HCT116 (cell line): ENCODE measurements around the gene MED1. TPM values are rescaled to one million over a fixed set of nuclear protein-coding genes. Genes with fewer than 3 reads are reported as not detected.

ENCODE experiments used
- ATAC-seq: fragments of 200-7000 bp; cut with Tn5 transposase; 2 replicates; pipeline ENCODE4 v1.9.1; 2020; ENCODE audit warnings: mild to moderate bottlenecking, moderate library complexity
- BruUV-seq: library from RNA; stranded (reverse); fragments of 400-500 nt; replicated peaks from 2 replicates; lab custom pipeline; 2021; lab: Mats Ljungman, UMichigan
- CTCF ChIA-PET: fragments of 300-600 bp; sonication (Branson Sonifier 250); formaldehyde crosslinking; loops from one replicate; lab custom pipeline; 2021; ENCODE audit warnings: antibody characterized with exemption; lab: Charles Lee
- POLR2A ChIA-PET: fragments of 300-600, 350-600 bp; sonication (Branson Sonifier 250); formaldehyde crosslinking; loops from one replicate; lab custom pipeline; 2021; ENCODE audit warnings: antibody characterized with exemption; lab: Charles Lee
- RAD21 ChIA-PET, 2 experiments: fragments of 300-600 bp; sonication (Branson Sonifier 250); formaldehyde crosslinking; loops; one replicate each; lab custom pipeline; 2023; ENCODE audit warnings: low total read pairs in 2 of 2; ENCODE audit not compliant: uncharacterized antibody in 2 of 2, unreplicated experiment in 2 of 2, low non-redundant PET in 1 of 2; lab: Charles Lee
- DNase-seq: peaks from one replicate; pipeline ENCODE4 v3.0.0-alpha.2; 2010; ENCODE audit warnings: low read depth, low spot score
- H2AFZ ChIP-seq: fragments of 200-600 bp; shearing (Covaris generic), sonication (generic); 2 replicates; pipeline ENCODE4 v1.6.1; 2017; ENCODE audit warnings: low read depth, mixed run types, mixed read lengths, antibody characterized with exemption, low read length; ENCODE audit not compliant: poor library complexity, severe bottlenecking
- H3K27ac ChIP-seq: 2 replicates; pipeline ENCODE4 v1.5.1; 2012; ENCODE audit warnings: low read depth, low read length
- H3K27me3 ChIP-seq: fragments of 200-600 bp; sonication (generic); 2 replicates; pipeline ENCODE4 v1.6.1; 2016; ENCODE audit warnings: mixed run types, low read length, mixed read lengths; ENCODE audit not compliant: insufficient read depth
- H3K36me3 ChIP-seq, 2 experiments: fragments of 200-500 bp in 1 of 2; fragments of 200-600 bp in 1 of 2; sonication (Bioruptor generic) in 1 of 2; sonication (generic) in 1 of 2; 2 replicates each; pipeline versions ENCODE4 v1.5.1 to v1.6.1; 2014 to 2016; ENCODE audit warnings: low read length in 2 of 2, inconsistent platforms in 1 of 2, mixed read lengths in 1 of 2, mixed run types in 1 of 2; ENCODE audit not compliant: insufficient read depth in 2 of 2, control insufficient read depth in 1 of 2
- H3K4me1 ChIP-seq, 2 experiments: fragments of 200-600 bp in 1 of 2; sonication (generic) in 1 of 2; 2 replicates each; pipeline versions ENCODE4 v1.5.1 to v1.6.1; 2012 to 2017; ENCODE audit warnings: low read length in 2 of 2, inconsistent platforms in 1 of 2, mild to moderate bottlenecking in 1 of 2, mixed read lengths in 1 of 2, mixed run types in 1 of 2, moderate library complexity in 1 of 2; ENCODE audit not compliant: insufficient read depth in 2 of 2, control insufficient read depth in 1 of 2
- H3K4me2 ChIP-seq: fragments of 200-600 bp; sonication (generic); 2 replicates; pipeline ENCODE4 v1.6.1; 2017; ENCODE audit warnings: mixed run types, low read length, mixed read lengths
- H3K4me3 ChIP-seq, 2 experiments: fragments of 200-600 bp in 1 of 2; sonication (generic) in 1 of 2; replicated peaks in 1 of 2; 2 replicates each; pipeline ENCODE4 v1.5.1; 2011 to 2016; ENCODE audit warnings: low read length in 2 of 2, control low read depth in 1 of 2, low read depth in 1 of 2, mild to moderate bottlenecking in 1 of 2, mixed read lengths in 1 of 2, mixed run types in 1 of 2
- H3K79me2 ChIP-seq: fragments of 200-600 bp; sonication (generic); 2 replicates; pipeline ENCODE4 v1.6.1; 2017; ENCODE audit warnings: mild to moderate bottlenecking, mixed run types, low read length, moderate library complexity, mixed read lengths; ENCODE audit not compliant: insufficient read depth
- H3K9ac ChIP-seq: fragments of 200-600 bp; sonication (generic); 2 replicates; pipeline ENCODE4 v1.6.1; 2016; ENCODE audit warnings: low read length, mixed read lengths
- H3K9me2 ChIP-seq: fragments of 200-600 bp; sonication (generic), shearing (Covaris generic); 2 replicates; pipeline ENCODE4 v1.6.1; 2017; ENCODE audit warnings: mixed run types, mild to moderate bottlenecking, moderate library complexity; ENCODE audit not compliant: insufficient read depth
- H3K9me3 ChIP-seq, 2 experiments: fragments of 200-500 bp in 1 of 2; fragments of 200-600 bp in 1 of 2; sonication (Bioruptor generic) in 1 of 2; sonication (generic) in 1 of 2; 2 replicates each; pipeline ENCODE4 v1.6.1; 2014 to 2017; ENCODE audit warnings: low read length in 2 of 2, mixed read lengths in 2 of 2, inconsistent platforms in 1 of 2, low read depth in 1 of 2, mild to moderate bottlenecking in 1 of 2, mixed run types in 1 of 2, moderate library complexity in 1 of 2; ENCODE audit not compliant: control insufficient read depth in 1 of 2, insufficient read depth in 1 of 2
- H4K20me1 ChIP-seq: fragments of 200-600 bp; sonication (generic), shearing (Covaris generic); 2 replicates; pipeline ENCODE4 v1.6.1; 2017; ENCODE audit warnings: mixed run types, mild to moderate bottlenecking, moderate library complexity; ENCODE audit not compliant: insufficient read depth
- CBX3 ChIP-seq: IDR thresholded peaks from 2 replicates; pipeline ENCODE4 v1.6.1; 2012; ENCODE audit warnings: low read depth
- CEBPB ChIP-seq: IDR thresholded peaks from 2 replicates; pipeline ENCODE4 v1.6.1; 2012; ENCODE audit warnings: low read depth
- ELF1 ChIP-seq: IDR thresholded peaks from 2 replicates; pipeline ENCODE4 v1.6.1; 2012; ENCODE audit warnings: low read depth, borderline replicate concordance
- EZH2 ChIP-seq: fragments of 200-600 bp; sonication (generic); IDR thresholded peaks from 2 replicates; pipeline ENCODE4 v1.6.1; 2017; ENCODE audit warnings: antibody characterized with exemption, mixed run types
- EZH2phosphoT487 ChIP-seq: fragments of 200-600 bp; IDR thresholded peaks from 2 replicates; pipeline ENCODE4 v1.6.1; 2018; ENCODE audit warnings: antibody characterized with exemption, borderline replicate concordance
- FOSL1 ChIP-seq: IDR thresholded peaks from 2 replicates; pipeline ENCODE4 v1.6.1; 2012; ENCODE audit warnings: low read depth
- JUND ChIP-seq: IDR thresholded peaks from 2 replicates; pipeline ENCODE4 v1.6.1; 2012
- POLR2A ChIP-seq: IDR thresholded peaks from 2 replicates; pipeline ENCODE4 v1.7.0; 2011; ENCODE audit warnings: borderline replicate concordance; ENCODE audit not compliant: insufficient read depth, insufficient read length; ENCODE audit errors: extremely low read depth
- RAD21 ChIP-seq: IDR thresholded peaks from 2 replicates; pipeline ENCODE4 v1.6.1; 2012; ENCODE audit warnings: low read depth, mild to moderate bottlenecking
- SIN3A ChIP-seq: IDR thresholded peaks from 2 replicates; pipeline ENCODE4 v1.6.1; 2012; ENCODE audit warnings: low read depth
- YY1 ChIP-seq: IDR thresholded peaks from 2 replicates; pipeline ENCODE4 v1.6.1; 2011; ENCODE audit warnings: low read length, low read depth, moderate library complexity, mild to moderate bottlenecking; ENCODE audit not compliant: insufficient replicate concordance; ENCODE audit errors: extremely low read depth
- ZNF274 ChIP-seq: fragments of 200-500 bp; sonication (Bioruptor generic); IDR thresholded peaks from 2 replicates; pipeline ENCODE4 v1.6.1; 2014; ENCODE audit warnings: mild to moderate bottlenecking, low read depth, low read length, inconsistent platforms
- intact Hi-C: fragments of 100-400 bp; cut with micrococcal nuclease; formaldehyde crosslinking; loops from 2 replicates; pipeline ENCODE4 v1.10.0; 2022
- total RNA-seq: library from RNA; stranded (reverse); gene quantifications from one replicate; pipeline ENCODE4 v1.2.1, GENCODE V29; 2021; ENCODE audit not compliant: unreplicated experiment
- TF ChIP-seq, protein P1 (sequence below): IDR thresholded peaks from 2 replicates; pipeline ENCODE4 v1.6.1; 2012
- TF ChIP-seq, protein P2 (sequence below): IDR thresholded peaks from 2 replicates; pipeline ENCODE4 v1.6.1; 2012
- TF ChIP-seq, protein P3 (sequence below), 3 experiments: fragments of 200-600 bp in 1 of 3; sonication (generic) in 1 of 3; IDR thresholded peaks in 2 of 3; conservative IDR thresholded peaks in 1 of 3; 2 replicates each; pipeline ENCODE4 v1.5.1; 2012 to 2017; ENCODE audit warnings: low read depth in 2 of 3, low read length in 2 of 3, antibody characterized with exemption in 1 of 3, borderline replicate concordance in 1 of 3, control low read depth in 1 of 3, mild to moderate bottlenecking in 1 of 3, mixed read lengths in 1 of 3, mixed run types in 1 of 3, moderate library complexity in 1 of 3; ENCODE audit not compliant: insufficient read depth in 1 of 3
- TF ChIP-seq, protein P4 (sequence below): IDR thresholded peaks from 2 replicates; pipeline ENCODE4 v1.6.1; 2011; ENCODE audit warnings: mild to moderate bottlenecking, low read length, moderate library complexity; ENCODE audit not compliant: insufficient replicate concordance; ENCODE audit errors: extremely low read depth

The MED1 gene
- total RNA-seq, 1 experiment from 2014 or later, result 55.7 TPM

- H3K9ac ChIP-seq, result no peak overlapping the region
- H3K4me2 ChIP-seq, result no peak overlapping the region
- RAD21 ChIA-PET, result no interaction called here
- ATAC-seq (no peak), DNase-seq (no peak)
- no peaks in the 10 kb centered on the region for H3K27me3 ChIP-seq
- H4K20me1 ChIP-seq, result no peaks in the 10 kb centered on the region
- no peak for TF ChIP-seq FOSL1
- TF ChIP-seq, protein P1, sequence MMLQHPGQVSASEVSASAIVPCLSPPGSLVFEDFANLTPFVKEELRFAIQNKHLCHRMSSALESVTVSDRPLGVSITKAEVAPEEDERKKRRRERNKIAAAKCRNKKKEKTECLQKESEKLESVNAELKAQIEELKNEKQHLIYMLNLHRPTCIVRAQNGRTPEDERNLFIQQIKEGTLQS, result no peak
- TF ChIP-seq, all 23 proteins: peak for 0
- intact Hi-C loops, result loop anchor here (10.0 kb wide), 1 partner anchor 105 kb away; no protein-coding TSS in a partner anchor
- BruUV-seq, result no TSS peak
- H3K9me3 ChIP-seq, result no peaks in the 10 kb centered on the region
- no peak overlapping the region for H3K4me3 ChIP-seq
- no peaks in the 10 kb centered on the region for H3K9me2 ChIP-seq
- no peaks in the 10 kb centered on the region for H3K4me1 ChIP-seq
- H3K27ac ChIP-seq, result no peak overlapping the region
- H3K36me3 ChIP-seq, result peaks cover 45 to 48% of the 10 kb centered on the region in 2 experiments
- ChIA-PET CTCF (no interaction called here), POLR2A (no interaction called here)
- H3K79me2 ChIP-seq, result no peaks in the 10 kb centered on the region
- H2AFZ ChIP-seq, result no peak overlapping the region
These were observed 40.8 kb downstream of the MED1 start for GRCh38 chr17:39410279-39410678.

DNA sequence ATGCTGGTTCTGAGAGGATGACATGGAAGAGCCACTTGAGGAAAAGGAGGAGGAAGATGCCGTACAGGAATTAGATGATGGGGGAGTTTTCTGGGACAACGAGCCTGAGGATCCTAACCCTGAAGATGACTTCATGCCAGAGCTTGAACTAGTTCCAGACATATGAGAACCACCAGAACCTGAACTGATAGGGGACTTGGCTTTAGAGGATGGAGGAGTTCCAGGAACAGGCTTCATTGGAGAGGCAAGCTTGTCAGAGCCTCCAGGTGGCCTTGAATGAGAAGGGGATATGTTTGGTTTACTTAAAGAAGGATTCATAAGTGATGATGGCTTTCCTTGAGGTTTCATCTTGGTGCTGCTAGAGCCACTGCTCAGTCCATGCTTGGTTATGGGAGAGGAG, 42.7 kb downstream of the MED1 start:
- Histone ChIP-seq H2AFZ (no peak overlapping the region), H3K9me3 (no peaks in the 10 kb centered on the region), H3K27ac (no peak overlapping the region), H3K27me3 (no peaks in the 10 kb centered on the region), H3K4me2 (no peak overlapping the region), H3K9me2 (no peaks in the 10 kb centered on the region), H3K79me2 (no peaks in the 10 kb centered on the region), H3K9ac (no peak overlapping the region), H3K36me3 (peaks cover 37 to 40% of the 10 kb centered on the region in 2 experiments), H3K4me3 (no peak overlapping the region), H4K20me1 (no peaks in the 10 kb centered on the region), H3K4me1 (peaks cover 0 to 8% of the 10 kb centered on the region in 2 experiments; a peak in 1 of 4 replicates)
- ChIA-PET CTCF (no interaction called here), RAD21 (no interaction called here), POLR2A (no interaction called here)
- intact Hi-C loops, result no loop called here
- no peak for DNase-seq
- BruUV-seq, result no TSS peak
- no peak for TF ChIP-seq RAD21
- TF ChIP-seq, protein P1, result no peak
- TF ChIP-seq FOSL1, result no peak
- TF ChIP-seq, protein P2, sequence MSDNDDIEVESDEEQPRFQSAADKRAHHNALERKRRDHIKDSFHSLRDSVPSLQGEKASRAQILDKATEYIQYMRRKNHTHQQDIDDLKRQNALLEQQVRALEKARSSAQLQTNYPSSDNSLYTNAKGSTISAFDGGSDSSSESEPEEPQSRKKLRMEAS, result no peak
- TF ChIP-seq ELF1, result no peak
- no peak for TF ChIP-seq POLR2A
- no peak for TF ChIP-seq SIN3A
- no peak for TF ChIP-seq ZNF274
- TF ChIP-seq JUND, result no peak
- TF ChIP-seq CBX3, result no peak
- TF ChIP-seq, protein P3, sequence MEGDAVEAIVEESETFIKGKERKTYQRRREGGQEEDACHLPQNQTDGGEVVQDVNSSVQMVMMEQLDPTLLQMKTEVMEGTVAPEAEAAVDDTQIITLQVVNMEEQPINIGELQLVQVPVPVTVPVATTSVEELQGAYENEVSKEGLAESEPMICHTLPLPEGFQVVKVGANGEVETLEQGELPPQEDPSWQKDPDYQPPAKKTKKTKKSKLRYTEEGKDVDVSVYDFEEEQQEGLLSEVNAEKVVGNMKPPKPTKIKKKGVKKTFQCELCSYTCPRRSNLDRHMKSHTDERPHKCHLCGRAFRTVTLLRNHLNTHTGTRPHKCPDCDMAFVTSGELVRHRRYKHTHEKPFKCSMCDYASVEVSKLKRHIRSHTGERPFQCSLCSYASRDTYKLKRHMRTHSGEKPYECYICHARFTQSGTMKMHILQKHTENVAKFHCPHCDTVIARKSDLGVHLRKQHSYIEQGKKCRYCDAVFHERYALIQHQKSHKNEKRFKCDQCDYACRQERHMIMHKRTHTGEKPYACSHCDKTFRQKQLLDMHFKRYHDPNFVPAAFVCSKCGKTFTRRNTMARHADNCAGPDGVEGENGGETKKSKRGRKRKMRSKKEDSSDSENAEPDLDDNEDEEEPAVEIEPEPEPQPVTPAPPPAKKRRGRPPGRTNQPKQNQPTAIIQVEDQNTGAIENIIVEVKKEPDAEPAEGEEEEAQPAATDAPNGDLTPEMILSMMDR (IDR thresholded peaks at IDR 0.05 in 2 of 3, conservative IDR thresholded peaks at IDR 0.05 in 1 of 3; ENCODE audit: borderline replicate concordance in 1 of 3, insufficient read depth in 1 of 3, low read depth in 2 of 3, low read length in 2 of 3), result no peak
- no peak for TF ChIP-seq CEBPB
- TF ChIP-seq EZH2phosphoT487, result no peak
- TF ChIP-seq EZH2, result no peak
- TF ChIP-seq YY1, result no peak
- TF ChIP-seq, protein P4, sequence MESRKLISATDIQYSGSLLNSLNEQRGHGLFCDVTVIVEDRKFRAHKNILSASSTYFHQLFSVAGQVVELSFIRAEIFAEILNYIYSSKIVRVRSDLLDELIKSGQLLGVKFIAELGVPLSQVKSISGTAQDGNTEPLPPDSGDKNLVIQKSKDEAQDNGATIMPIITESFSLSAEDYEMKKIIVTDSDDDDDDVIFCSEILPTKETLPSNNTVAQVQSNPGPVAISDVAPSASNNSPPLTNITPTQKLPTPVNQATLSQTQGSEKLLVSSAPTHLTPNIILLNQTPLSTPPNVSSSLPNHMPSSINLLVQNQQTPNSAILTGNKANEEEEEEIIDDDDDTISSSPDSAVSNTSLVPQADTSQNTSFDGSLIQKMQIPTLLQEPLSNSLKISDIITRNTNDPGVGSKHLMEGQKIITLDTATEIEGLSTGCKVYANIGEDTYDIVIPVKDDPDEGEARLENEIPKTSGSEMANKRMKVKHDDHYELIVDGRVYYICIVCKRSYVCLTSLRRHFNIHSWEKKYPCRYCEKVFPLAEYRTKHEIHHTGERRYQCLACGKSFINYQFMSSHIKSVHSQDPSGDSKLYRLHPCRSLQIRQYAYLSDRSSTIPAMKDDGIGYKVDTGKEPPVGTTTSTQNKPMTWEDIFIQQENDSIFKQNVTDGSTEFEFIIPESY, result no peak
- no peak for ATAC-seq
